ENCODE results near the gene POLDIP3.

Gene POLDIP3

DNA sequence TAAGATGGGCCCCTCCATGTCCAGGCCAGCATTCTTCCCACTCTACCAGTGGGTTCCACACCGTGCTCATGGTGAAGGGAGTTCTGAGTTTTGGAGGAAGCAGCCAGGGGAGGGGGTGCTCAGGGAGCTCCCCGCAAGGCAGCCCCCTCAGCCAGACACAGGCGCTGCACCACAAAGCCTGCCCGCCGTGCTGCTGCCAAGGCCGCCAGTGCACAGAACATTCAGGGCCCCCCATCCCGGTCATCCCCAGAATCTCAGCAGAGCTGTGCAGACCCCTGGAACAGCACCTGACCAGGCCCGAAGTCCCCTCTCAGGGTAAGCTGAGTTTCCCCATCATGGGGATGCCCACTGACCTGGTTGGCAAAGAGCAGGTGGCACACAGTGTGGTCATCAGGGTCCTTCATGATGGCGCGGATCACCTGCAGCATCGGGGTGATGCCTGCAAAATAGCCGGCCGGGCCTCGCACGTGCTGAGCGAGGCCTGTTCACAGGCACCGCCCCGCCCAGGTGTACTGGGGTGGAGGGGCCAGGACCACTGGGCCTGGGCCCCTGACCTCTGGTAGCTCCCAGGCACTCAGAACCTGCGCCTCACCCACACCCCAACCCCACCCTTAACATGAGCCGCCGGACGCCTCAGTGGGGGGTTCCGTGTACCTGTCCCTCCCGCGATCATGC, 12.4 kb upstream of the POLDIP3 start:
- TF ChIP-seq, protein P1, sequence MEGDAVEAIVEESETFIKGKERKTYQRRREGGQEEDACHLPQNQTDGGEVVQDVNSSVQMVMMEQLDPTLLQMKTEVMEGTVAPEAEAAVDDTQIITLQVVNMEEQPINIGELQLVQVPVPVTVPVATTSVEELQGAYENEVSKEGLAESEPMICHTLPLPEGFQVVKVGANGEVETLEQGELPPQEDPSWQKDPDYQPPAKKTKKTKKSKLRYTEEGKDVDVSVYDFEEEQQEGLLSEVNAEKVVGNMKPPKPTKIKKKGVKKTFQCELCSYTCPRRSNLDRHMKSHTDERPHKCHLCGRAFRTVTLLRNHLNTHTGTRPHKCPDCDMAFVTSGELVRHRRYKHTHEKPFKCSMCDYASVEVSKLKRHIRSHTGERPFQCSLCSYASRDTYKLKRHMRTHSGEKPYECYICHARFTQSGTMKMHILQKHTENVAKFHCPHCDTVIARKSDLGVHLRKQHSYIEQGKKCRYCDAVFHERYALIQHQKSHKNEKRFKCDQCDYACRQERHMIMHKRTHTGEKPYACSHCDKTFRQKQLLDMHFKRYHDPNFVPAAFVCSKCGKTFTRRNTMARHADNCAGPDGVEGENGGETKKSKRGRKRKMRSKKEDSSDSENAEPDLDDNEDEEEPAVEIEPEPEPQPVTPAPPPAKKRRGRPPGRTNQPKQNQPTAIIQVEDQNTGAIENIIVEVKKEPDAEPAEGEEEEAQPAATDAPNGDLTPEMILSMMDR (conservative IDR thresholded peaks at IDR 0.05): no peak
- no peak overlapping the region for H3K27ac ChIP-seq

DNA sequence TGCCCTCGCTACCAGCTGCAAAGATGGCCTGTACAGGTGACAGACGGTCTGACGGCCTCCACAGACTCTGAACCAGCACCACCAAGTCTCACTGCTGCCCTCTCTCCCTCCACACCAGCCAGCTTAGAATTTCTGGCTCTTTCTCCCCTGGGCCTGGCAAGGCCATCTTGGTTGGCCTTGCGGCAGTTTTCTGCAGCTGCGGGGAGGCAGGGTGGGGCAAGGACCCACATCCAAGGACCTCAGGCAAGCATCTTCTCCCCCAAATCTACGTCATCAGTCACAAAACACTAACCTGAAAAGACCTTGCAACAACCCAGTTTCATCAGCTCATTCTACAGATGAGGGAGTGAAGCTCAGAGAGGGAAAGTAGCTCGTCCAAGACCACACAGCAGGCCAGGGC, 11.7 kb upstream of the POLDIP3 start:
- H3K27ac ChIP-seq: no peak overlapping the region
- TF ChIP-seq, protein P1 (conservative IDR thresholded peaks at IDR 0.05): no peak

DNA sequence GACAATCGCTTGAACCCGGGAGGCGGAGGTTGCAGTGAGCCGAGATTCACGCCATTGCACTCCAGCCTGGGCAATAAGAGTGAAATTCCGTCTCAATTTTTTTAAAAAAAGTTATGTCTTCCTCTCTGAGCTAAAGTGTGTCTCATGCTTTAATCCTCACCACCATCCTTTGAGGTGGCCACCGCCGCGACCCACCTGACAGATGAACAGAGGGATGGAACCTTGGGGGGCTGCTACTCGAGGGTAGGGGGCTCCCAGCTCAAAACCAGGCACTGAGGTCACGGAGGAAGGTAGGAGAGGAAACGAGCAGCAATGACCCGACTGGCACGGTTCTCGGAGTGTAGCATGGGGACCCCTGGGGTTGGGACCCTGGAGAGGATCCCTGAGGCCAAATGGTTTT, 10.7 kb upstream of the POLDIP3 start:
- TF ChIP-seq, protein P1 (conservative IDR thresholded peaks at IDR 0.05): no peak
- no peak overlapping the region for H3K27ac ChIP-seq

DNA sequence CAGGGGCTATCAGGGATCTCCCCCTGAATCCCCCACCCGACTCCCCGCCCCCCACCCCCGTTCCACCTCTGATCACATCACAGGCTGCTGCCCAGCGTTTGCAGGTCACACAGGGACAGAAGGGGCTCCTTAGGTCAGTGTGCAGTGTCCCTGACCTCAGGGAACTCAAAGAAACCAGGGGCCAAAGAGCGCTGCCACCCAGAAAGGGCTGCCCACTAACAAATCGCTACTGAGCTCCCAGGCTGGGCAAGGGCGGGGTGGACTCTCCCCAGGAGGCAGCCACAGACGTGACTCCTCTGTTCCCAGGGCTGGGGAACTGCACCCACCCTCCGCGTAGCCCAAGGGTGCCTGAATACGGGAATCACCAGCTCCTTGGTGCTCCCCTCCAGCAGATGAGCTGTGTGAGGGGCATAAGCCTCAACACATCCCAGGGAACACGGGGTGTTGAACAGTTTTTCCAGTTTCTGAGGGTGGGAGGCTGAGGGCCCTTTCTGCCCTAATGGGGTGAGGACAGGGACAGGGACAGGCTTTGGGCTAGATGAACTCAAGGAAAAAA, 9.9 kb upstream of the POLDIP3 start:
- TF ChIP-seq, protein P1 (conservative IDR thresholded peaks at IDR 0.05): no peak
- H3K27ac ChIP-seq: no peak overlapping the region

DNA sequence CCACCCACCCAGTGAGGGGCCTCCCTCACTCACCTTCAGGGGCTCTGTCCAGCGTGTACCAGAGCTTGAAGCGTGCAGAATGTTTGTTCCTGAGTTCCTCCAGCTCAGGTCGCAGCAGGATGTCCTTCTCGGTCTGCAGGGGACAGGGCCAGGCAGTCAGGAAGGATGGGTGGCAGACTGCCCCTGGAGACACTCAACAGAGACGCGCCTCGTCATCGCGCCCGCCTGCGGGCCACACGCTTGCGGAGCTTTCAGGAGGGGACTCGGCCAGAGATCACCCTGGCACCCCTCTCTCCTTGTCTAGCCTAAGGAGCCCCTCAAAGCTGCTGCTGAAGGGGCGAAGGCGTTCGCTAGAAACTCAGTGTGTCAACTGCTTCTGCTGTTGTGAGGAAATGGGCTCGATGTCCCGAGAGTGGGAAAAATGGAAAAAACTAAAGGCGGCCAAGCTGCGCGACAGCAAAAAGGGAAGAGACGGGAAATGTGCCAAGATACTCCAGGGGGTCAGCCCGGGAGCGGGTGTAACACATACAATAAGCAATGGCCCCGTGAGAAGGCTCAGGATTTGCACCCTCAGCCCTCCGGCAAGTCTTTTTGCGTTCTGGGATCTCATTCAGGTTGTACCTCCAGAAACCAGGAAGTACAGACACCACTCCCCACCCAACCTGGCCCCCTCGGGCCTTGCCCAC, 9.2 kb upstream of the POLDIP3 start:
- peak overlapping the region; percentile 97; the same call in 1 of the 2 replicates for H3K27ac ChIP-seq
- TF ChIP-seq, protein P1 (conservative IDR thresholded peaks at IDR 0.05): no peak

DNA sequence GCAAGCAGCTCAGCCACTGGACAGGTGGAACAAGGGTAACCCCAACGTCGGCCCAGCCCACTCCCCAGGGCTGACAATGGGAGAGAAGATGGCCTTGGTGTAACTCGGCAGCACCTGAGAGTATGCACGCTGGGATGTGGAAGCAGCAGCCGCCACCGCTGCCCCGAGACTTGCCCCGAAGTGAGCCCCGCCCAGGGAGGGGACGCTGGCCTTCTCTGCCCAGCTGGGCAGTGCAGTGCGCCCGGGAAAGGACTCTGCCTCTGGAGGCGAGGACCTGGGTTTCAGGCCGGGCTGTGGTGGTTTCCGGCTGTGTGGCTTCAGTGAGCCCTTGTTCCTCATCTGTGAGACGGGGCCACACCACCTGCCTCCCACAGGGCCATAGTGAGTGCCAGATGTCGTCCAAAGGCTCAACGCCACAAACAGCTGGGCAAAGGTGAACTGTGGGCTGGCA, 8.6 kb upstream of the POLDIP3 start:
- TF ChIP-seq, protein P1 (conservative IDR thresholded peaks at IDR 0.05): no peak
- H3K27ac ChIP-seq: peak overlapping the region; percentile 97

DNA sequence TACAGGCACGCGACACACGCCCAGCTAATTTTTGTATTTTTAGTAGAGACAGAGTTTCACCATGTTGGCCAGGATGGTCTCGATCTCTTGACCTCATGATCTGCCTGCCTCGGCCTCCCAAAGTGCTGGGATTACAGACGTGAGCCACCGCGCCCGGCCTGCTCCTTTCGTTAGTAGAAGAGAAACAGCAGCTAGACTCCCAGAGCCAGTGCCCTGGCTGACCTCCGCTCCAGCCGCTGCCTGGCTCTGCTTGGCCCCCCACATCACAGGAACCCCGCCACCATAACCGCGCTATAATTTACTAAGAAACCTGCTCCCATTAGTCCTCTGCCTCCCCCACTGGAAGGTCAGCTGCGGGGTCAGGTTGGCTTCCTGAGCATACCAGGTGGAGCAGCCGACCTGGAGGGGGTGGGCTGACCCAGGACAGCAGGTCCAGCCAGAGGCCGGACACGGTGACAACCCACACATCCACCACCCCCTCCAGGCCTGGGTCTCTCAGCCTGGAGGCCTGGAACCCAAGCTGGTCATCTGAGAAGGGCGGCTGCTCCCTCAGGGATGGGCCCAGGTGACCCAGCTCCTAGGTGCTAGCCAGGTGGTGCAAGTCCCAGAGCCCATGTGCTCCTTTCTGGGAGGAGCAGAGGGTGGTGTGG, 7.5 kb upstream of the POLDIP3 start:
- TF ChIP-seq, protein P1 (conservative IDR thresholded peaks at IDR 0.05): no peak
- peak overlapping the region; percentile 97 for H3K27ac ChIP-seq

Data from VCaP (cell line).